GM23338 (cell line): ENCODE results near the gene SARS2. TPM values are rescaled to one million over a fixed set of nuclear protein-coding genes. Genes with fewer than 3 reads are reported as not detected.

ENCODE experiments used
- ATAC-seq: fragments of 200-7000 bp; cut with Tn5 transposase; 3 replicates; pipeline ENCODE4 v1.9.1; 2020
- DNase-seq: peaks from one replicate; pipeline ENCODE4 v3.0.0-alpha.2; 2015; ENCODE audit warnings: low spot score
- H2AFZ ChIP-seq: fragments of 200-600 bp; sonication (generic); 2 replicates; pipeline ENCODE4 v1.8.0; 2016; ENCODE audit warnings: antibody characterized with exemption, mild to moderate bottlenecking, moderate library complexity
- H3F3A ChIP-seq: fragments of 200-600 bp; sonication (generic); replicated peaks from 2 replicates; pipeline ENCODE4 v1.8.0; 2017; ENCODE audit warnings: antibody characterized with exemption, mixed run types, low read depth
- H3K27ac ChIP-seq: fragments of 200-600 bp; sonication (generic); 2 replicates; pipeline ENCODE4 v1.6.1; 2016; ENCODE audit warnings: low read depth
- H3K27me3 ChIP-seq: fragments of 200-600 bp; sonication (generic); 2 replicates; pipeline ENCODE4 v1.8.0; 2016; ENCODE audit warnings: mild to moderate bottlenecking, mixed run types, moderate library complexity; ENCODE audit not compliant: insufficient read depth
- H3K36me3 ChIP-seq: fragments of 200-600 bp; sonication (generic); 2 replicates; pipeline ENCODE4 v1.8.0; 2016; ENCODE audit warnings: mild to moderate bottlenecking; ENCODE audit not compliant: insufficient read depth
- H3K4me1 ChIP-seq: fragments of 200-600 bp; sonication (generic); 2 replicates; pipeline ENCODE4 v1.8.0; 2016; ENCODE audit warnings: mild to moderate bottlenecking, moderate library complexity; ENCODE audit not compliant: insufficient read depth
- H3K4me2 ChIP-seq: fragments of 200-600 bp; sonication (generic); 2 replicates; pipeline ENCODE4 v1.7.1; 2017; ENCODE audit warnings: mixed run types
- H3K4me3 ChIP-seq: fragments of 200-600 bp; sonication (generic); 2 replicates; pipeline ENCODE4 v1.6.1; 2016; ENCODE audit warnings: mixed run types
- H3K79me2 ChIP-seq: fragments of 200-600 bp; sonication (generic); replicated peaks from 2 replicates; pipeline ENCODE4 v1.8.0; 2017; ENCODE audit warnings: mild to moderate bottlenecking; ENCODE audit not compliant: insufficient read depth
- H3K9me2 ChIP-seq: fragments of 200-600 bp; sonication (generic); 2 replicates; pipeline ENCODE4 v1.8.0; 2017; ENCODE audit not compliant: insufficient read depth
- H4K20me1 ChIP-seq: fragments of 200-600 bp; sonication (generic); replicated peaks from 2 replicates; pipeline ENCODE4 v1.8.0; 2017; ENCODE audit warnings: mild to moderate bottlenecking; ENCODE audit not compliant: insufficient read depth
- H3K27ac Mint-ChIP-seq: 2 replicates; pipeline ENCODE4 v1.8.0; 2020; ENCODE audit warnings: inconsistent platforms, mild to moderate bottlenecking, moderate library complexity, mixed read lengths
- H3K27me3 Mint-ChIP-seq: 3 replicates; pipeline ENCODE4 v1.8.0; 2022; ENCODE audit warnings: low read depth, mild to moderate bottlenecking, moderate library complexity, mixed read lengths, inconsistent platforms; ENCODE audit not compliant: insufficient read depth, poor library complexity
- H3K36me3 Mint-ChIP-seq: 3 replicates; pipeline ENCODE4 v1.8.0; 2021; ENCODE audit warnings: low read depth, mild to moderate bottlenecking, inconsistent platforms, moderate library complexity, mixed read lengths
- H3K4me1 Mint-ChIP-seq: 3 replicates; pipeline ENCODE4 v1.8.0; 2020; ENCODE audit warnings: mild to moderate bottlenecking, inconsistent platforms, mixed read lengths
- H3K4me3 Mint-ChIP-seq: 3 replicates; pipeline ENCODE4 v1.8.0; 2021; ENCODE audit warnings: moderate library complexity, mild to moderate bottlenecking, inconsistent platforms, mixed read lengths
- H3K9me3 Mint-ChIP-seq: 3 replicates; pipeline ENCODE4 v1.8.0; 2020; ENCODE audit warnings: moderate library complexity, mild to moderate bottlenecking, inconsistent platforms, mixed read lengths
- EZH2 ChIP-seq: fragments of 200-600 bp; sonication (generic); IDR thresholded peaks from one replicate; pipeline ENCODE4 v1.8.0; 2017; ENCODE audit warnings: antibody characterized with exemption, mild to moderate bottlenecking, low read depth; ENCODE audit not compliant: unreplicated experiment
- EZH2phosphoT487 ChIP-seq: fragments of 200-600 bp; sonication (generic); IDR thresholded peaks from one replicate; pipeline ENCODE4 v1.8.1; 2018; ENCODE audit warnings: antibody characterized with exemption; ENCODE audit not compliant: unreplicated experiment
- JUNB ChIP-seq: IDR thresholded peaks from one replicate; pipeline ENCODE4 v1.6.1; 2016; ENCODE audit warnings: antibody characterized with exemption; ENCODE audit not compliant: unreplicated experiment
- NANOG ChIP-seq: IDR thresholded peaks from 2 replicates; pipeline ENCODE4 v1.6.1; 2016; ENCODE audit warnings: antibody characterized with exemption, borderline replicate concordance
- POLR2AphosphoS5 ChIP-seq: IDR thresholded peaks from 2 replicates; pipeline ENCODE4 v1.6.1; 2016; ENCODE audit warnings: antibody characterized with exemption, low read depth
- ZNF331 ChIP-seq: fragments of 250-450 bp; sonication (Bioruptor Pico); IDR thresholded peaks from 2 replicates; pipeline ENCODE4 v1.5.0; 2020; ENCODE audit warnings: low read depth, mild to moderate bottlenecking, moderate library complexity
- polyA plus RNA-seq: library from polyadenylated mRNA; unstranded; fragments of >200 nt; fragmentation: Nextera tagmentation; extraction: Ambion mirVana; gene quantifications from 2 replicates; pipeline ENCODE4 v1.2.1, GENCODE V29; 2016
- total RNA-seq: library from RNA; depleted of rRNA; stranded (reverse); fragments of >200 nt; shearing (Covaris generic); gene quantifications from 2 replicates; pipeline ENCODE4 v1.2.3, GENCODE V29; 2014
- TF ChIP-seq, protein P1 (sequence below): IDR thresholded peaks from 2 replicates; pipeline ENCODE4 v1.6.1; 2016; ENCODE audit warnings: antibody characterized with exemption
- TF ChIP-seq, protein P2 (sequence below): IDR thresholded peaks from one replicate; pipeline ENCODE4 v1.6.1; 2018; ENCODE audit warnings: antibody characterized with exemption; ENCODE audit not compliant: unreplicated experiment

SARS2 gene
- total and polyA plus RNA-seq, 2 experiments from 2014 or later: 70.6 to 75.7 TPM

DNA sequence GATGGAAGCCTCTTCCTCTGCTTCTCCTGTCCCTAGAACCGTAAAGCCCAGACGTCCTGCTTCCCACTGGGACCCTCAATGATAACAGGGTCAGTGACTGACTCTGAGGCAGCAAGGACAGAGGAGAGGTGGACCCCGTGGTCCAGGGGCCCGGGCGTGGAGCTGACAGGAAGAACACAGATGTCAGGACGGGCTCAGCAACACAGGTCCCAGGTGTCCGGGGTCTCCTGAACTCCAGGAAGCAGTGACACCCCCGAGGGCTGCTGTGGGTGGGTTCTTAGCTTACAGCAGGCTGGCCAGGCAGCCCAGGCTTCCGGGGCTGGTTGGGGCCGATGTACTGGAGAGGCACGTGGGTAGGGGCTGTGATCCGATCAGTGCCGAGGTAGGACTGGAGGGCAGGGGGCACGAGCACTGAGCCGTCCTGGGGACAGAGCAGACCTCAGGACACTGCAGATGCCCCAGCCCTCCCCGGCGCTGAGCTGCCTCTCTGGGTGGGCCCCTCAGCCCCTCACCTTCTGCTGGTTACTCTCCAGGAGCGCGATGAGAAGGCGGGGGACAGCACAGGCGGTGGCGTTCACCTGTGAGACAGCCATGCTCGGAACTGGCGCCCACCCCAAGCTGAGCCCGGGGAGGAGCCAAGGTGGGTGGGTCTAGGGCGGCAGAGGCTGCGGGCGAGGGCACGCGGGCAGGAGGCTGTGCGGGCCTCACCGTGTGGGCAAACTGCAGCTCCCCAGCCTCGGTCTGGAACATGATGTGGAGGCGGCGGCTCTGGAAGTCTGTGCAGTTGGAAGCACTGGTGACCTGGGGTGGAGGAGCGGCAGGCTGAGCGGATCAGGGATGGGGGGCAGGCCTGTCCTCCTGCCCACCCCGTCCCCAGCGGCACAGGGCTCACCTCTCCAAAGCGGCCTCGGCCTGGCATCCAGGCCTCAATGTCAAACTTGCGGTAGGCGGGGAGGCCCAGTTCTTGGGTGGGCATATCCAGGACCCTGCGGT, 14.9 kb downstream of the SARS2 start:
- ATAC-seq (no peak), DNase-seq (no peak)
- Histone ChIP-seq H4K20me1 (no peaks in the 10 kb centered on the region), H3K27ac (no peak overlapping the region), H3K9me2 (no peaks in the 10 kb centered on the region), H3K4me3 (no peak overlapping the region), H3K27me3 (0 out of 2 replicates have a peak, but pooled peaks cover 4% of the 10 kb centered on the region), H2AFZ (no peak overlapping the region), H3K4me1 (no peaks in the 10 kb centered on the region), H3F3A (no peaks in the 10 kb centered on the region), H3K79me2 (no peaks in the 10 kb centered on the region), H3K36me3 (no peaks in the 10 kb centered on the region), H3K4me2 (no peak overlapping the region)
- Mint-ChIP-seq H3K27ac (no peak overlapping the region; the same call in 1 of the 2 replicates), H3K4me1 (no peaks in the 10 kb centered on the region; the same call in 2 of the 3 replicates), H3K4me3 (no peak overlapping the region), H3K36me3 (peaks cover 2% of the 10 kb centered on the region; the same call in 1 of the 3 replicates), H3K27me3 (peaks cover 14% of the 10 kb centered on the region), H3K9me3 (no peaks in the 10 kb centered on the region)
- TF ChIP-seq EZH2phosphoT487: no peak
- no peak for TF ChIP-seq EZH2
- no peak for TF ChIP-seq ZNF331 (CRISPR knock-in tag)
- TF ChIP-seq POLR2AphosphoS5: no peak
- TF ChIP-seq, protein P1, sequence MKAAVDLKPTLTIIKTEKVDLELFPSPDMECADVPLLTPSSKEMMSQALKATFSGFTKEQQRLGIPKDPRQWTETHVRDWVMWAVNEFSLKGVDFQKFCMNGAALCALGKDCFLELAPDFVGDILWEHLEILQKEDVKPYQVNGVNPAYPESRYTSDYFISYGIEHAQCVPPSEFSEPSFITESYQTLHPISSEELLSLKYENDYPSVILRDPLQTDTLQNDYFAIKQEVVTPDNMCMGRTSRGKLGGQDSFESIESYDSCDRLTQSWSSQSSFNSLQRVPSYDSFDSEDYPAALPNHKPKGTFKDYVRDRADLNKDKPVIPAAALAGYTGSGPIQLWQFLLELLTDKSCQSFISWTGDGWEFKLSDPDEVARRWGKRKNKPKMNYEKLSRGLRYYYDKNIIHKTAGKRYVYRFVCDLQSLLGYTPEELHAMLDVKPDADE: no peak

DNA sequence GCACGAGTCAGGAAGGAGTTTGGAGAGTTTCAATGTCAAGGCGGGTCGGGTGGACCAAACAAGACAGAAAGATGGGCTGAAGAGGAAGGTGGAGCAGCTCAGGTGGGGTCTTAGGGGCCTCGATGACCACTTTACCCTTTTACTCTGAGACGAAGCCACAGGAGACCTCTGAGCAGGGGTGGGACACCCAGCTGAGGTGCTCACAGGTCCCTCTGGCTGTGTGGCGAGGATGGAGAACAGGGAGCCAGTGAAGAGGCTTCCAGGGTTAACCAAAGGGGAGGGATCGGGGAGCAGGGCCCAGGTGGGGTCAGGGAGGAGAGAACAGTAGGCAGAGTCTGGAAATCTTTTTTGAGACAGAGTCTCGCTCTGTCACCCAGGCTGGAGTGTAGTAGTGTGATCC, 16.6 kb downstream of the SARS2 start:
- Histone ChIP-seq H3F3A (no peaks in the 10 kb centered on the region), H3K9me2 (no peaks in the 10 kb centered on the region), H2AFZ (no peak overlapping the region), H3K27me3 (0 out of 2 replicates have a peak, but pooled peaks cover 4% of the 10 kb centered on the region), H4K20me1 (no peaks in the 10 kb centered on the region), H3K4me2 (no peak overlapping the region), H3K27ac (no peak overlapping the region), H3K79me2 (no peaks in the 10 kb centered on the region), H3K4me1 (peaks cover under 1% of the 10 kb centered on the region; the same call in 1 of the 2 replicates), H3K36me3 (no peaks in the 10 kb centered on the region), H3K4me3 (no peak overlapping the region)
- no peak overlapping the region; the same call in 2 of the 3 replicates for H3K4me3 Mint-ChIP-seq
- no peaks in the 10 kb centered on the region for H3K9me3 Mint-ChIP-seq
- TF ChIP-seq NANOG (no peak), EZH2phosphoT487 (no peak), POLR2AphosphoS5 (no peak), JUNB (no peak), ZNF331 (CRISPR knock-in tag) (no peak)
- TF ChIP-seq, protein P2, sequence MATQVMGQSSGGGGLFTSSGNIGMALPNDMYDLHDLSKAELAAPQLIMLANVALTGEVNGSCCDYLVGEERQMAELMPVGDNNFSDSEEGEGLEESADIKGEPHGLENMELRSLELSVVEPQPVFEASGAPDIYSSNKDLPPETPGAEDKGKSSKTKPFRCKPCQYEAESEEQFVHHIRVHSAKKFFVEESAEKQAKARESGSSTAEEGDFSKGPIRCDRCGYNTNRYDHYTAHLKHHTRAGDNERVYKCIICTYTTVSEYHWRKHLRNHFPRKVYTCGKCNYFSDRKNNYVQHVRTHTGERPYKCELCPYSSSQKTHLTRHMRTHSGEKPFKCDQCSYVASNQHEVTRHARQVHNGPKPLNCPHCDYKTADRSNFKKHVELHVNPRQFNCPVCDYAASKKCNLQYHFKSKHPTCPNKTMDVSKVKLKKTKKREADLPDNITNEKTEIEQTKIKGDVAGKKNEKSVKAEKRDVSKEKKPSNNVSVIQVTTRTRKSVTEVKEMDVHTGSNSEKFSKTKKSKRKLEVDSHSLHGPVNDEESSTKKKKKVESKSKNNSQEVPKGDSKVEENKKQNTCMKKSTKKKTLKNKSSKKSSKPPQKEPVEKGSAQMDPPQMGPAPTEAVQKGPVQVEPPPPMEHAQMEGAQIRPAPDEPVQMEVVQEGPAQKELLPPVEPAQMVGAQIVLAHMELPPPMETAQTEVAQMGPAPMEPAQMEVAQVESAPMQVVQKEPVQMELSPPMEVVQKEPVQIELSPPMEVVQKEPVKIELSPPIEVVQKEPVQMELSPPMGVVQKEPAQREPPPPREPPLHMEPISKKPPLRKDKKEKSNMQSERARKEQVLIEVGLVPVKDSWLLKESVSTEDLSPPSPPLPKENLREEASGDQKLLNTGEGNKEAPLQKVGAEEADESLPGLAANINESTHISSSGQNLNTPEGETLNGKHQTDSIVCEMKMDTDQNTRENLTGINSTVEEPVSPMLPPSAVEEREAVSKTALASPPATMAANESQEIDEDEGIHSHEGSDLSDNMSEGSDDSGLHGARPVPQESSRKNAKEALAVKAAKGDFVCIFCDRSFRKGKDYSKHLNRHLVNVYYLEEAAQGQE: no peak
- H3K27ac Mint-ChIP-seq: no peak overlapping the region
- ATAC-seq (no peak), DNase-seq (no peak)
- H3K36me3 Mint-ChIP-seq: no peaks in the 10 kb centered on the region; the same call in 2 of the 3 replicates
- peaks cover 2% of the 10 kb centered on the region for H3K4me1 Mint-ChIP-seq
- H3K27me3 Mint-ChIP-seq: peaks cover 15% of the 10 kb centered on the region
